Ishikawa (cell line): Measurements from ENCODE around the gene SLC30A4.

ENCODE experiments used
- CEBPB ChIP-seq: IDR thresholded peaks from 2 replicates; pipeline ENCODE4 v1.6.1; 2012
- CREB1 ChIP-seq: IDR thresholded peaks from 2 replicates; pipeline ENCODE4 v1.6.1; 2012; ENCODE audit warnings: low read depth
- EGR1 ChIP-seq: IDR thresholded peaks from 2 replicates; pipeline ENCODE4 v1.6.1; 2012
- EP300 ChIP-seq: IDR thresholded peaks from 2 replicates; pipeline ENCODE4 v1.6.1; 2012; ENCODE audit warnings: borderline replicate concordance
- MAX ChIP-seq: IDR thresholded peaks from 2 replicates; pipeline ENCODE4 v1.6.1; 2012
- NFIC ChIP-seq: IDR thresholded peaks from 2 replicates; pipeline ENCODE4 v1.6.1; 2012
- RAD21 ChIP-seq: IDR thresholded peaks from 2 replicates; pipeline ENCODE4 v1.6.1; 2012; ENCODE audit warnings: low read depth
- REST ChIP-seq: IDR thresholded peaks from 2 replicates; pipeline ENCODE4 v1.6.1; 2012; ENCODE audit warnings: low read depth, mild to moderate bottlenecking
- TAF1 ChIP-seq: IDR thresholded peaks from 2 replicates; pipeline ENCODE4 v1.6.1; 2012; ENCODE audit warnings: low read depth, mild to moderate bottlenecking
- TCF12 ChIP-seq: IDR thresholded peaks from 2 replicates; pipeline ENCODE4 v1.6.1; 2012; ENCODE audit warnings: low read depth
- USF1 ChIP-seq: IDR thresholded peaks from 2 replicates; pipeline ENCODE4 v1.6.1; 2012
- YY1 ChIP-seq: IDR thresholded peaks from 2 replicates; pipeline ENCODE4 v1.6.1; 2012; ENCODE audit warnings: low read depth

- TF ChIP-seq REST = no peak
- TF ChIP-seq TCF12 = no peak
- TF ChIP-seq RAD21 = no peak
- TF ChIP-seq TAF1 = no peak
- TF ChIP-seq MAX = no peak
- TF ChIP-seq CEBPB = no peak
- TF ChIP-seq CREB1 = no peak
- TF ChIP-seq YY1 = no peak
- TF ChIP-seq EGR1 = no peak
- TF ChIP-seq NFIC = no peak
- TF ChIP-seq EP300 = no peak
- no peak for TF ChIP-seq USF1
Observed at GRCh38 chr15:45535486-45536042, 13.0 kb upstream of the SLC30A4 start.
